ENCODE results near the gene RIF1.

DNA sequence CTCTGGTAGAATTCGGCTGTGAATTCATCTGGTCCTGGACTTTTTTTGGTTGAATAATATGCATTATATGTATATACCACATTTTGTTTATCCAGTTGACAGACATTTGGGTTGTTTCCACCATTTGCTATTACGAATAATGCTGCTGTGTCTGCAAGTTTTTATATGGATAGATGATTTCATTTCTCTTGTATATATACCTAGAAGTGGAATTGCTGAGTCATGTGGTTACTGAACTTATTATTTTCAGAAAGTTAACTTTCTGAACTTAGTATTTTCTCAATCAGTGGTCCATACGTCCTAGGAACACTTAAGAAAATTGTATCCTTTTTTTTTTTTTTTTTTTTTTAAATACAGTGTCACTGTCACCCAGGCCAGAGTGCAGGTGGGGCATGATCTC lies 63.3 kb downstream of the RIF1 start:
- TF ChIP-seq NFE2L1 (tag; IDR thresholded peaks at IDR 0.05; ENCODE audit: borderline replicate concordance, low read depth) (peak; percentile 61), RREB1 (CRISPR knock-in tag; IDR thresholded peaks at IDR 0.05) (no peak), POLR2AphosphoS5 (IDR thresholded peaks at IDR 0.05; ENCODE audit: control insufficient read depth, insufficient read depth, low read depth, low read length) (no peak), COPS2 (conservative IDR thresholded peaks at IDR 0.05) (no peak), MXI1 (IDR thresholded peaks at IDR 0.05; ENCODE audit: low read depth, low read length) (no peak), PCBP2 (IDR thresholded peaks at IDR 0.05; ENCODE audit: low read depth, low read length, poor library complexity, severe bottlenecking) (no peak)
- TF ChIP-seq, protein P1, sequence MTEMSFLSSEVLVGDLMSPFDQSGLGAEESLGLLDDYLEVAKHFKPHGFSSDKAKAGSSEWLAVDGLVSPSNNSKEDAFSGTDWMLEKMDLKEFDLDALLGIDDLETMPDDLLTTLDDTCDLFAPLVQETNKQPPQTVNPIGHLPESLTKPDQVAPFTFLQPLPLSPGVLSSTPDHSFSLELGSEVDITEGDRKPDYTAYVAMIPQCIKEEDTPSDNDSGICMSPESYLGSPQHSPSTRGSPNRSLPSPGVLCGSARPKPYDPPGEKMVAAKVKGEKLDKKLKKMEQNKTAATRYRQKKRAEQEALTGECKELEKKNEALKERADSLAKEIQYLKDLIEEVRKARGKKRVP (CRISPR knock-in tag; IDR thresholded peaks at IDR 0.05) = no peak

Data from K562 (cell line).